NB4 (cell line): Measurements from ENCODE around the gene DERA.
"Not testable (repeated sequence)": the region's sequence is repeated elsewhere in the genome, so short reads cannot be mapped to it uniquely, and the experiment has no call there.

ENCODE experiments used
- DNase-seq: peaks from one replicate; pipeline ENCODE4 v3.0.0; 2010; ENCODE audit warnings: low read depth
- H3K4me3 ChIP-seq: one replicate; pipeline ENCODE4 v1.5.1; 2011; ENCODE audit warnings: mild to moderate bottlenecking, low read depth, low read length, moderate library complexity
- MYC ChIP-seq: IDR thresholded peaks from 2 replicates; pipeline ENCODE4 v1.6.1; 2011; ENCODE audit warnings: low read depth, low read length
- POLR2A ChIP-seq: IDR thresholded peaks from 2 replicates; pipeline ENCODE4 v1.6.1; 2011; ENCODE audit warnings: mild to moderate bottlenecking; ENCODE audit not compliant: insufficient read length; ENCODE audit errors: extremely low read depth
- TF ChIP-seq, protein P1 (sequence below): IDR thresholded peaks from 2 replicates; pipeline ENCODE4 v1.6.1; 2011; ENCODE audit warnings: low read depth, low read length
- TF ChIP-seq, protein P2 (sequence below): IDR thresholded peaks from one replicate; pipeline ENCODE4 v1.5.1; 2012; ENCODE audit warnings: low read depth, low read length

DERA gene

DNA sequence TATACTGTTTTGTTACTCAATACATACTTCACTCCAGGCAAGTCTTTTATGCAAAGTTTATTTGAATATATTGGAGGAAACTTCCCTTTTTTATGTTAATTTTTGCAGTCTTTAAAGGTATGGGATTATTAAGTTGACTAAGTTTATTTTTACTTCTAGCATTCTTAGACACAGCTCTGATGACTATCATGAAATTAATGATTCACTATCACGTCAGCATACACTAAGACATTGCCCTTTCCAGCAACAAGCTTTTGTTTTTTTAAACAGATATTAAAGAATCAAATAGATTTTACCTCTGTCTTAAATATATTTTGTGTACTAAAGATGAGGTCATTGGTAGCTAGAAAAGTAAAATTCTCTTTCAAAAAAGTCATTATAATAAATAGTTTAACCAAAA, 52.1 kb downstream of the DERA start:
- TF ChIP-seq MYC: no peak
- TF ChIP-seq, protein P1, sequence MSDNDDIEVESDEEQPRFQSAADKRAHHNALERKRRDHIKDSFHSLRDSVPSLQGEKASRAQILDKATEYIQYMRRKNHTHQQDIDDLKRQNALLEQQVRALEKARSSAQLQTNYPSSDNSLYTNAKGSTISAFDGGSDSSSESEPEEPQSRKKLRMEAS: no peak
- no peak for TF ChIP-seq POLR2A
- TF ChIP-seq, protein P2, sequence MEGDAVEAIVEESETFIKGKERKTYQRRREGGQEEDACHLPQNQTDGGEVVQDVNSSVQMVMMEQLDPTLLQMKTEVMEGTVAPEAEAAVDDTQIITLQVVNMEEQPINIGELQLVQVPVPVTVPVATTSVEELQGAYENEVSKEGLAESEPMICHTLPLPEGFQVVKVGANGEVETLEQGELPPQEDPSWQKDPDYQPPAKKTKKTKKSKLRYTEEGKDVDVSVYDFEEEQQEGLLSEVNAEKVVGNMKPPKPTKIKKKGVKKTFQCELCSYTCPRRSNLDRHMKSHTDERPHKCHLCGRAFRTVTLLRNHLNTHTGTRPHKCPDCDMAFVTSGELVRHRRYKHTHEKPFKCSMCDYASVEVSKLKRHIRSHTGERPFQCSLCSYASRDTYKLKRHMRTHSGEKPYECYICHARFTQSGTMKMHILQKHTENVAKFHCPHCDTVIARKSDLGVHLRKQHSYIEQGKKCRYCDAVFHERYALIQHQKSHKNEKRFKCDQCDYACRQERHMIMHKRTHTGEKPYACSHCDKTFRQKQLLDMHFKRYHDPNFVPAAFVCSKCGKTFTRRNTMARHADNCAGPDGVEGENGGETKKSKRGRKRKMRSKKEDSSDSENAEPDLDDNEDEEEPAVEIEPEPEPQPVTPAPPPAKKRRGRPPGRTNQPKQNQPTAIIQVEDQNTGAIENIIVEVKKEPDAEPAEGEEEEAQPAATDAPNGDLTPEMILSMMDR: no peak
- DNase-seq: no peak
- no peak overlapping the region for H3K4me3 ChIP-seq

DNA sequence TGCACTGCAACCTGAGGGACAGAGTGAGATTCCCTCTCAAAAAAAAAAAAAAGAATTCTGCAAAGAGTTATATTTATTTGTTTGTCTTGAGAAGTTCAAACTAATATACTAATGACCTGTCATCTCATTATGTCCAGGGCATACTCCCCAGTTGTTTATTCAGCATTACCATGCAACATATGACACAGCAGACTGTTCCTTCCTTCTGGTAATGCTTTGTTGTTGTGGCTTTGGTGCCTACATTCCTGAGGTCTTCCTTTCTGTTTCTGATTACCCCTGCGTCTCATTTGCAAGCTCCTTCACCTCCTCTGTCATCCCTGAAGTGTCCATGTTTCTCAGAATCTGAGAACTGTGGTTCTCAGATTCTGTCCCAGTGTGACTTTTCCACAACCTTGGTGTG, 55.3 kb downstream of the DERA start:
- no peak overlapping the region for H3K4me3 ChIP-seq
- no peak for DNase-seq
- TF ChIP-seq, protein P1: no peak
- TF ChIP-seq, protein P2: no peak
- TF ChIP-seq MYC: no peak
- TF ChIP-seq POLR2A: no peak

DNA sequence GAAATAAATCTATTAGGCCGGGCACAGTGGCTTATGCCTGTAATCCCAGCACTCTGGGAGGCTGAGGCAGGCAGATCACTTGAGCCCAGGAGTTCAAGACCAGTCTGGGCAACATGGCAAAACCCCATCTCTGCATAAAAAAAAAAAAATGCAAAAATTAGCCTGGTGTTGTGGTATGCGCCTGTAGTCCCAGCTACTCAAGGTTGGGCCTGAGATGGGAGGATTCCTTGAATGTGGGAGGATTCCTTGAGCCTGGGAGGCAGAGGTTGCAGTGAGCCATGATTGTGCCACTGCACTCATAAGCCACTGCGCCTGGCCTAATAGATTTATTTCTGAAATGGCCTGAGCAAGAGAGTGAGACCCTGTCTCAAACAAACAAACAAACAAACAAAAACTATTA, 55.9 kb downstream of the DERA start:
- DNase-seq, H3K4me3 ChIP-seq: not testable (repeated sequence)

DNA sequence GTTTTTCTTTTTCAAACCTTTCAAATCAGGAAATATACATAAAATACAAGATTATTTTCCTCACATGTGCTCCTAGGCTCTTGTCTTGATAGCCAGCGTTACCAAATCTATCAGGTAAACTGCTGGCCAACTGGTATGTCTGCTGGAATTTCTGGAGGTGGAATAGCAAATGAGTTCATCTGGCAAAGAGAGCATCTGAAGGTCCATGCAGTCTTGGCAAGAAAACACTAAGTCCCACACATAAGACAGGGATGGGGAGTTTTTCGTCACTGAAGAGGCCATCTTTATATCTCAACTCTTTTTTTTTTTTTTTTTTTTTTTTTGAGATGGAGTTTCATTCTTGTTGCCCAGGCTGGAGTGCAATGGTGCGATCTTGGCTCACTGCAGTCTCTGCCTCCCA, 60.1 kb downstream of the DERA start:
- no peak for DNase-seq
- TF ChIP-seq POLR2A: no peak
- no peak for TF ChIP-seq MYC
- TF ChIP-seq, protein P2: no peak
- TF ChIP-seq, protein P1: no peak

DNA sequence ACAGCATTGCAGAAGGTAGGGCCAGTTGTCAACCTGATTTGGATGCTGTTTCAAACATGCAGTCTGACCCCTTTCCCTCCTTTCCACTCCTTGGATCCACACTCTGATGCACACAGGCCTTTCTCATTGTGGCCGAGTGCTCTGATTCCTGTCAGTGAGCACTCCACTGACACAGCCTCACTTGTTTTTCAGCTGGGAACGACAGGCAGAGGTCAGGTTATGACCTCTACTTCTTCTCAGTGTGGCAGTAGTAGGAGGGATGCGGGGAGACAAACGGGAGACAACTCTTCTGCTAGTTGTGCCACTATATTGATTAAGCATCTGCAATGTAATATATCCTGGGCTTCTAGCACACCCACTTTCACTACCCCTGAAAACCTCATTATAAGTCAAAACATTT, 61.8 kb downstream of the DERA start:
- no peak for DNase-seq
- no peak for TF ChIP-seq MYC
- TF ChIP-seq, protein P2: no peak
- TF ChIP-seq POLR2A: no peak
- TF ChIP-seq, protein P1: no peak

More for the DNA sequence above, 60.1 kb downstream of the DERA start:
- H3K4me3 ChIP-seq: no peak overlapping the region

DNA sequence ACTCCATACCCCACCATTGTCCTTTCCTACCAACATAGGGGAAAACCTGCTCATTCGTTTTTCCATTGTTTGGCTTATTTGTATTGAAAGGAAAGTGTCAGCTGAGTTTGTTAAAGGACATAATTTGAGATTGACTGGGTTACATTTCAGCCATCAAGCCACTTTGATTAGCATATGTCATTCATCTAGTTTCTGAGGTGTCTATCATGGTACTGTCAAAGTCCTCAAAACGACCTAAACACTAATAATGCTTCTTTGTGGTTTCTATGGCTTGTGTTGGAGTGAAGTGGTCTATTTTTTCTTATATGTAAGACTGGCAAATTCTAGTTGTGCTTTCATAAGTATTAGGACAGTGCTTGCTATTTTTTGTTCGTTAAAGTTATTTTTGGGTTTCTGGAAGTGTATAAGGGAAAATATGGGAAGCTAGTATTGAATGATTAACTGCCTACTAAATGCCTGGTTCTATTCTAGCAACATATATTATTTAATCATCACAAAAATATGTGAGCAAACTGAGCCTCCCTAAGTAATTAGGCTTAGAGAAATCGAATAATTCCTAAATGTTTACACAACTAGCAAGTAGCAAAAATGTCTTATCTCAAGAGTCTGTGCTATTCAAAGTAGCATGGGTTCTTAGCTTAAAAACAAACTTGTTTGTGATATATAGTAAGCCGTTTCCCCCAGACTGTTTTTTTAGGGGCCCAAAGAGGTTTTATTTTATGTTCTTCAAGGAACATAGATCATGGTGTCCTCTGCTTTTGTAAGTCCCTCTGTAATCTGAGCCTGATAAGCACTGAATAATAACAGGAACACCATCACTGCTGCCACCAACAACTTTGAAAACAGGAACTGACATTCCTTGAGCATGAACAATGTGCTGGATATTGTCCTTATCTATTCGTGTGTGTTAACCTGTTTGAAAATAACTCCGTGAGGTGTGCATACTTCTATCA, 67.1 kb downstream of the DERA start:
- H3K4me3 ChIP-seq: no peak overlapping the region
- DNase-seq: no peak
- no peak for TF ChIP-seq MYC
- TF ChIP-seq, protein P1: no peak
- TF ChIP-seq POLR2A: no peak
- TF ChIP-seq, protein P2: no peak

More for the DNA sequence above, 61.8 kb downstream of the DERA start:
- no peak overlapping the region for H3K4me3 ChIP-seq
